Uterus (tissue), 2 donors: ENCODE results near the gene SENP6.

Experiments
- POLR2A ChIP-seq, 2 donors: fragments of 450-650 bp; IDR thresholded peaks; one replicate each; pipeline ENCODE4 v1.6.1; 2016; ENCODE audit warnings: antibody characterized with exemption in 2 of 2, mild to moderate bottlenecking in 1 of 2, moderate library complexity in 1 of 2
- TF ChIP-seq, protein P1 (sequence below), 4 experiments: fragments of 200-600 bp in 2 of 4; fragments of 450-650 bp in 2 of 4; sonication (generic) in 2 of 4; IDR thresholded peaks; one replicate each; pipeline ENCODE4 v1.5.1; 2016 to 2019; ENCODE audit warnings: antibody characterized with exemption in 4 of 4, mild to moderate bottlenecking in 2 of 4, moderate library complexity in 1 of 4

DNA sequence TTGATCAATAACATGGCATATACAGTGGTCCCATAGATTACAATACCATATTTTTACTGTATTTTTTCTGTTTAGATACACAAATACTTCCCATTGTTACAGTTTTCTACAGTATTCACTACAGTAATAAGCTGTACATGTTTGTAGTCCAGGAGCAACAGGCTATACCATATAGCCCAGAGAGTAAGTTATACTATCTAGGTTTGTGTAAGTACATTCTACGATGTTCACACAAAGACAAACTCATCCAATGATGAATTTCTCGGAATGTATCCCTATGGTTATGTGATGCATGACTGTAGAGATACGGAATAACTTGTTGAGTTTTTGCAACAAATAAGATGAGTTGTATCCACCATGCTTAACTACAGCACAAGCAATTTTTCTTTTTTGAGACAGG lies 143.7 kb downstream of the SENP6 start:
- TF ChIP-seq, protein P1, sequence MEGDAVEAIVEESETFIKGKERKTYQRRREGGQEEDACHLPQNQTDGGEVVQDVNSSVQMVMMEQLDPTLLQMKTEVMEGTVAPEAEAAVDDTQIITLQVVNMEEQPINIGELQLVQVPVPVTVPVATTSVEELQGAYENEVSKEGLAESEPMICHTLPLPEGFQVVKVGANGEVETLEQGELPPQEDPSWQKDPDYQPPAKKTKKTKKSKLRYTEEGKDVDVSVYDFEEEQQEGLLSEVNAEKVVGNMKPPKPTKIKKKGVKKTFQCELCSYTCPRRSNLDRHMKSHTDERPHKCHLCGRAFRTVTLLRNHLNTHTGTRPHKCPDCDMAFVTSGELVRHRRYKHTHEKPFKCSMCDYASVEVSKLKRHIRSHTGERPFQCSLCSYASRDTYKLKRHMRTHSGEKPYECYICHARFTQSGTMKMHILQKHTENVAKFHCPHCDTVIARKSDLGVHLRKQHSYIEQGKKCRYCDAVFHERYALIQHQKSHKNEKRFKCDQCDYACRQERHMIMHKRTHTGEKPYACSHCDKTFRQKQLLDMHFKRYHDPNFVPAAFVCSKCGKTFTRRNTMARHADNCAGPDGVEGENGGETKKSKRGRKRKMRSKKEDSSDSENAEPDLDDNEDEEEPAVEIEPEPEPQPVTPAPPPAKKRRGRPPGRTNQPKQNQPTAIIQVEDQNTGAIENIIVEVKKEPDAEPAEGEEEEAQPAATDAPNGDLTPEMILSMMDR (IDR thresholded peaks at IDR 0.05) = no peak
- no peak for TF ChIP-seq POLR2A (IDR thresholded peaks at IDR 0.05)
